GM23248 (cell line): ENCODE measurements around the gene GRK2.

Experiments used
- EZH2 ChIP-seq: fragments of 200-600 bp; sonication (generic); IDR thresholded peaks from 2 replicates; pipeline ENCODE4 v1.6.1; 2018; ENCODE audit warnings: antibody characterized with exemption, mild to moderate bottlenecking; ENCODE audit not compliant: insufficient read depth, poor library complexity, severe bottlenecking
- EZH2phosphoT487 ChIP-seq: fragments of 200-600 bp; sonication (generic); IDR thresholded peaks from 2 replicates; pipeline ENCODE4 v1.6.1; 2018; ENCODE audit warnings: antibody characterized with exemption, moderate library complexity, mild to moderate bottlenecking, low read depth; ENCODE audit not compliant: insufficient read depth

DNA sequence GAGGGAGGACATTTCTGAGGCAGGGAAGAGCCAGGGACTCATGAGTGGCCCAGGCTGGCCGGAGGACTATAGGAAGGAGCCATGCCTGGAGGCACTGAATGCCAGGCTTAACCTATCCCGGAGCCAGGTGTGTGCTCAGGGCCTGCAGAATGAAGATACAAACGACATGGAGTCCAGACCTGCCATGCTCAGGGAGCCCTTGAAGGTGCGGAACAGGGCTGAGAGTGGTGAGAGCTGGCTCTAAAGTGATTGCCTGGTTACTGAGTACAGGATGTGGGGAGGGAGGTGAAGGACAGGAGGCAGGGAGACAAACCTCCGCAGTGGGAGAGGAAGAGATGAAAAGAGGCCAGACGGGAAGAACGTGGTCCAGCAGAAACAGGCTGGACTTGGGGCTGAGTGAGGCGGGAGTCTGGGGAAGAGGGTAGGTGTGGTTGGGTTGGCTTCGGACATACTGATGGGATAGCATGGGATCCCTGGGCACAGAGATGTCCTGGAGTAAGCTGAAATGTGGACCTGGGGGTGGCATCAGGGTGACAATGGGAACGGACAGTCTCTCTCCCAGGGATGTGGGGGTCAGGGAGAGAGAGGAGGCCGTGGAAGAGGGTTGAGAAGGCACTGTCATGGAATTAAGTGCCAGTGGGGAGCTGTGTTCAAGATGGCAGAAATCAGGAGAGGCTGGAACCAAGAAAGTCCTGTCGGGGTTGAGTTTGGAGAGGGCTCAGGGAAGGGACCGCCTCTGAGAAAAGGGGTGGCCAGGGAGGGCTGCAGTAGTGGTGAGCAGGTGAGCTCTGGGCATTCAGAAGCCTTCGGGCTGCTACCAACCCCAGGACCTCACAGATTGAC lies 21.3 kb downstream of the GRK2 start:
- TF ChIP-seq EZH2 (no peak), EZH2phosphoT487 (no peak)
